ENCODE measurements around the gene FBRS. TPM values are rescaled to one million over a fixed set of nuclear protein-coding genes. Genes with fewer than 3 reads are reported as not detected.

FBRS gene
- 45.6 TPM for polyA plus RNA-seq (2013, experiment 1 of 2)
- 37.9 TPM for polyA plus RNA-seq (2013, experiment 2 of 2)

DNA sequence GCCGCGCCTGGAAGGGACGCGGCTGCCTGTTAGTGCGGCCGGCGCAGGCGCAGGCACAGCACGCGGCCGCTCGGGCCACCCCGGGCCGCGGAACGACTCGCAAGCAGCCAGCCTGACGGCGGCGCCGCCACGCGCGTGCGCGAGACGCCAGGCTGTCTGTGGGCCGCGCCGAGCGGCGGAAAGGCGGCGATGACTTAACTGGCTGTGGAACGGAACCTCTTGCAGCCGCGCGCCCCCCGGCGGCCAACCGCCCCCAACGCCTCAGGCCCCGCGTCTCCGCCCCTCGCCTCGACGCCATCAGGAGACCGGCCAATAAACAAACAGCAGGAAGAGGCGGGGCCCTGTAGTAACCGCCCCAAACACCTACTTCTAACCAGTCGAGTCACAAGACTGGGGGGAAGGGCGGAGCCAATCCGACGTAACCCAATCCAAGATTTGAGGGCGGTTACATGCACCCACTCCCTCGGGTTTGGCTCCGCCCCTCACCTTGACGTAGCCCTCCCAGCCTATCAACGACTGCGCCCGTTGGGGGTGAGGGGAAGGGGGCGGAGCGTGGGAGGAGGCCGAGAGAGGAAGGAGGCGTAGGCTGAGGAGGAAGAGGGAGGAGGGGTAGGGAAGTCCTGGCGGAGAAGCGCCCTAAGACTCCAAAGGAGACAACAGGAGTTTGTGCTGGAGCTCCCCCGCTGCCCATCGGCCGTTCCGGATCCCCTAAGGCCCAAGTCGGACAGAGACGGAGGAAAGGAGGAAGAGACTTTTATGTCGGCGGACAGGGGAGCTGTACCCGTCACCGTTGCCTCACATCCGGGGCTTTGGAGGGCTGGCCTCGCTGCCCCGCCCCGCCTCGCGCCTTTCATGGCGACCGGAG, at the start of gene FBRS:
FBRS (plus strand) TSS at position 566 of the 865 bp plus-strand sequence. CDS start 1,088 bp downstream, outside the sequence.
- 0% methylated on average over 65 to 72 of the region's 86 CpGs for WGBS, 2 experiments (ENCODE audit: insufficient coverage in 2 of 2)
- H3K4me1 ChIP-seq (ENCODE audit: control insufficient read depth, insufficient read depth, low read length, poor library complexity, severe bottlenecking), result peaks cover 18% of the 10 kb centered on the region
- H3K4me3 ChIP-seq (ENCODE audit: extremely low read depth, insufficient read depth, low read length, poor library complexity, severe bottlenecking), result peak within 1 kb of the TSS; percentile 90
- peaks cover 64% of the 10 kb centered on the region for H3K36me3 ChIP-seq (ENCODE audit: control insufficient read depth, insufficient read depth, low read length)
- H3K9me3 ChIP-seq (ENCODE audit: control insufficient read depth, low read length), result no peaks in the 10 kb centered on the region
- H3K27ac ChIP-seq (ENCODE audit: low read depth, low read length, severe bottlenecking), result peak within 1 kb of the TSS; percentile 96

DNA sequence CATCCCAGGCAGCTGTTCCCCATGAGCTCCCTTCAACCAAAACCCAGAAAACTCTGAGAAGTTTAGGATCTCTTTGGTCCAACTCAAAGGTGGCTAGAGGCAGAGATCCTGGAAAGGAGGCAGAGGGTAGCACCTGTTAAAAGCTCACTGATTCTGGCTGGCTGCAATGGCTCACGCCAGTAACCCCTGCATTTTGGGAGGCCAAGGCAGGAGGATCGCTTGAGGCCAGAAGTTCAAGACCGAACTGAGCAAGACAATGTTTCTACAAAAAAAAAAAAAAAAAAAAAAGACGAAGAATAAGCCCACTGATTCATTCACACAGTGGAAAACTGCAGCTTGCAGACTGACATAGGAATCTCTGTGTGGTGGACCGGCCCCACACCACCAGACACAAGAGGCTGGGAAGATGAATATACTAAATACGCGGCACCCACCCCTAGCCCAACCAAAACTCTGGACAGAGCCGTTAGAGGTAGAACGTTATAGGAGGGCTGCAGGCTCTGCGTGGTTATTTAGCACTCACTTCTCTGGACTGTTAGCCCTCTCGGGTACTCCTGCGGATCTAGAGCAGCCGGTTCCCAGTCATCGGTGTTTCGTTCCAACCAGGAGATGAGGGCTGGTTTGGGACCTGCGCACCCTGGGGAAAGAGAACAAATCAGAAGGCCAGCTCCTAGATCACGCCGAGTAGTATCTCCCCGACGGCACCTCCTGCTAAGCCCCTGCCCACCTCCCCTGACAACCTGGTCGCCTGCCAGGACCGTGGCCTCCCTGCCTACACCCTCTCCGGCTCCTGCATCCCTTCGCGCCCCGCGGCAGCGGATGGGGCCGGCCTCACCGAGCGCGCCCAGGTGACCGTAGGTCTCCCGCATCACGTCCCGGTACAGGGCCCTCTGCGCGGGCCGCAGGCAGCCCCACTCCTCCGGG, 49.0 kb upstream of the FBRS start:
- Histone ChIP-seq H3K4me3 (ENCODE audit: extremely low read depth, insufficient read depth, low read length, poor library complexity, severe bottlenecking) (peak overlapping the region; percentile 79), H3K27ac (ENCODE audit: low read depth, low read length, severe bottlenecking) (peak overlapping the region; percentile 84), H3K9me3 (ENCODE audit: control insufficient read depth, low read length) (no peaks in the 10 kb centered on the region), H3K36me3 (ENCODE audit: control insufficient read depth, insufficient read depth, low read length) (peaks cover 32% of the 10 kb centered on the region), H3K4me1 (ENCODE audit: control insufficient read depth, insufficient read depth, low read length, poor library complexity, severe bottlenecking) (peaks cover 3% of the 10 kb centered on the region)
- 11 to 14% methylated on average over 27 to 35 of the region's 40 CpGs for WGBS, 2 experiments (ENCODE audit: insufficient coverage in 2 of 2)

DNA sequence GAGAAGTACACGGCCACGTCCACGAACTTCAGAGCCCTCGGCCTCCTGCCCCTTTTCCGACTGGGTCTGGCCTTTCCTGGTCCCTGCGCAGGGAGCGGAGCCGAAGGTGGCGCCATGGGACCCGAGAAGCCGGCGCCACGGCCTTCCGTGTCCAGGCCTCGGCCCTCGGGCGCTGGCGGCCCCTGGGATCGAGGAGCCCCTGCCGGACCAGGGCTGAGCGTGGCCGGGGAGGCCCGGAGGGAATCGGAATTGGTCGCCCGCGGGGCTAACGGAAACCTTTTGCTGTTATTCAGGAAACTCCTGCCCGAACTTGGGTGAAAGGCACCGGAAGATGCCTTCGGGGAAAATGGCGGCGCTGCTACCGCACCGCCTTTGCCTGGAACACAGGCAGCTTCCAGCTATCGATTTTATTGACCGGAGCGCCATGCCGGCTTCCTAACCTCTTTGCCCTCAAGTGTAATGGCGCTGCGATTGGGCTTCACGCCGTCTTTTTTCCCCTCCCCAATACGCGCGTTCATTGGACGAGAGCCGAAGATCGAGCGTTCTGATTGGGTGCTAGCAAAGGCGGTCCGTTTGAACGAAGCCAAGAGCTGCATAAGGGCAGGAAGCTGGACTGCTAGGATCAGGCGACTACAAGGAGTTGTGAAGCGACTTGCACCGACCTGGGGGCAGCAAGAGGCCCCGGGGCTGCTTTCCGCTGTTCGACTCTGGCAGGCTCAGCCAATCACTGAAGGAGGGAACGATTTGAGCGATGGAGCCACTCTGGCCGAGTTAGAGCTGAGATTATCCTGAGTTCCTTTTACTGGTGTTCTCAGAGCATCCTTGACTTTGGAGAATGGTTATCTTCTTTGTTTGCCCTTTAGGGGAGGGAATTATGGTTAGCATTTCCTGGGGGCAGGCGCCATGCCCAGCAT, 48.0 kb upstream of the FBRS start, which contains the start of gene ZNF689:
ZNF689 (minus strand) TSS at position 464 of the 914 bp plus-strand sequence; CDS start at position 116, 348 bp downstream.
- WGBS, 2 experiments (ENCODE audit: insufficient coverage in 2 of 2), result 0% methylated on average over 54 to 57 of the region's 63 CpGs

DNA sequence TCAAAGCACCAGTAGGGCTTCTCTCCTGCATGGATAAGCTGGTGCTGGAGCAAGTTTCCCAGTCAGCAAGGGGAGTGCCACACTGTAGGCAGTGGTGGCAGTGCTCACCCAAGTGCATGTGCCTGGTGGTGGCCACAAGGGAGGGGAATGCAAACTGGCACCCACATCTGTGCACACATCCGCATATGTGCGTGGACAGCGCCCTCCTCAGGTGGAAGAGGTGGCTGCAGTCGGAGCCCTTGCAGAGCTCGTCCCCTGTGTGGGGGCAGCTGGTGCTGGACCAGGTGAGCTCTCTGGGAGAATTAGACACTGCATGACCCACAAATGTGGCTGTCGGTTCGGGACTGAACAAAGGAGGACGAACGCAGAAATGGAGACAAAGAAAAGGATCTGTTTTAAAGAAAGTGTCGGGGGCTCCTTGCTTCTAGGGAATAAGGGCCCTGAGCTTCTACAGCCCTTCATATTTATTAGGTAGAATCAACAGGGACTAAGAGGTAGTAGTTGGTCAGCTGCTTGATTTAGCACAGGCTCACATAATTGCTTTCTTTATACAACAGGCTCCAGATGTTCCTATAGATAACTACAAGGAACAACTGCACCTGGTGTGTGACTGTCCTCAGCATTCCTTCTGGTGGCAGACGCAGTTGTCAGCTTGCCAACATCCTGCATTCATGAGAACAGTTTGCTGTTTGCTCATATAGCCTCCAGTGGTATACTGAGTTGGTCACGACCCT, 42.7 kb upstream of the FBRS start:
- Histone ChIP-seq H3K9me3 (ENCODE audit: control insufficient read depth, low read length) (peaks cover 10% of the 10 kb centered on the region), H3K4me3 (ENCODE audit: extremely low read depth, insufficient read depth, low read length, poor library complexity, severe bottlenecking) (no peak overlapping the region), H3K27ac (ENCODE audit: low read depth, low read length, severe bottlenecking) (no peak overlapping the region), H3K36me3 (ENCODE audit: control insufficient read depth, insufficient read depth, low read length) (no peaks in the 10 kb centered on the region), H3K4me1 (ENCODE audit: control insufficient read depth, insufficient read depth, low read length, poor library complexity, severe bottlenecking) (no peaks in the 10 kb centered on the region)
- WGBS, 2 experiments (ENCODE audit: insufficient coverage in 2 of 2), result 55 to 60% methylated on average over 10 of the region's 12 CpGs

More for the DNA sequence above, 48.0 kb upstream of the FBRS start, which contains the start of gene ZNF689:
- Histone ChIP-seq H3K27ac (ENCODE audit: low read depth, low read length, severe bottlenecking) (peak within 1 kb of the TSS; percentile 84), H3K4me3 (ENCODE audit: extremely low read depth, insufficient read depth, low read length, poor library complexity, severe bottlenecking) (peak within 1 kb of the TSS; percentile 79), H3K36me3 (ENCODE audit: control insufficient read depth, insufficient read depth, low read length) (peaks cover 23% of the 10 kb centered on the region), H3K4me1 (ENCODE audit: control insufficient read depth, insufficient read depth, low read length, poor library complexity, severe bottlenecking) (peaks cover 3% of the 10 kb centered on the region), H3K9me3 (ENCODE audit: control insufficient read depth, low read length) (no peaks in the 10 kb centered on the region)

DNA sequence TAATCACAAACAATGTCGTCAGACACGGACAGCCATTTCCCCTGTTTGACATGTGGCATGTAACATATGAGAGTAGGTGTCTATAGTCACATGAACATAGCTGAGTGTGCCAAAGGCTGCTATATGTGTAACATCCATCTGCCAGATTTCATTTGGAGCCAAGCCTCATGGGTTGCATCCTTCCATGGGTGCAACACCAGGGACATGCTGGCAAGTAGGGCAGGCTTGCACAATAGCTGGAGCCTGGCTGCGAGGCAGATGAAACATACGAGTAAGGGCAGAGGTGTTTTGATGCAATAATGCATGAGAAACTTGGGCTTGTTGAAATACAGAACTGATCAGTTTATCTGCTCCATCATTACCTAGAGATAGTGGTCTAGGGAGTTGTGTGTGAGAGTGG, 39.0 kb upstream of the FBRS start:
- Histone ChIP-seq H3K9me3 (ENCODE audit: control insufficient read depth, low read length) (peaks cover 10% of the 10 kb centered on the region), H3K36me3 (ENCODE audit: control insufficient read depth, insufficient read depth, low read length) (no peaks in the 10 kb centered on the region), H3K4me3 (ENCODE audit: extremely low read depth, insufficient read depth, low read length, poor library complexity, severe bottlenecking) (no peak overlapping the region), H3K4me1 (ENCODE audit: control insufficient read depth, insufficient read depth, low read length, poor library complexity, severe bottlenecking) (no peaks in the 10 kb centered on the region), H3K27ac (ENCODE audit: low read depth, low read length, severe bottlenecking) (no peak overlapping the region)
- WGBS, 2 experiments (ENCODE audit: insufficient coverage in 2 of 2), result 91 to 100% methylated on average over 1 to 4 of the region's 4 CpGs

DNA sequence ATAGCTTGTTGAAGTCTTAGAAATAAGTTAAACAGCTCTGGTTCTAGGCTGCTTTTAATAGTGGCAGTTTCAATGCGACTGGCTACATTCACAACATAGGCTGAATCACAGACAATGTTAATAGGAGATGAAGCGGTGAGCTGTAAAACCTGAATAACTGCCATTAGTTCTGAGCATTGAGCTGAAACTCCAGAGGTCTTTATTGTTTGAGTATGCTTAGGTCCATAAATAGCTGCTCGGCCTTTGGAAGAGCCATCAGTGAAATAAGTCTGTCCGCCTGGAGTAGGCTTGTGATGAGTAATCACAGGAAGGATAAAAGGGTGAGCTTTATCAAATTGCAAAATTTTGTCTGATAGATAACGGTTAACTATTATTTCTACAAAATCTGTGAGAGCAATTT, 38.6 kb upstream of the FBRS start:
- Histone ChIP-seq H3K27ac (ENCODE audit: low read depth, low read length, severe bottlenecking) (no peak overlapping the region), H3K36me3 (ENCODE audit: control insufficient read depth, insufficient read depth, low read length) (no peaks in the 10 kb centered on the region), H3K4me3 (ENCODE audit: extremely low read depth, insufficient read depth, low read length, poor library complexity, severe bottlenecking) (no peak overlapping the region), H3K4me1 (ENCODE audit: control insufficient read depth, insufficient read depth, low read length, poor library complexity, severe bottlenecking) (no peaks in the 10 kb centered on the region), H3K9me3 (ENCODE audit: control insufficient read depth, low read length) (peaks cover 10% of the 10 kb centered on the region)
- WGBS, 2 experiments (ENCODE audit: insufficient coverage in 2 of 2), result 97 to 98% methylated on average over 3 to 4 of the region's 5 CpGs

DNA sequence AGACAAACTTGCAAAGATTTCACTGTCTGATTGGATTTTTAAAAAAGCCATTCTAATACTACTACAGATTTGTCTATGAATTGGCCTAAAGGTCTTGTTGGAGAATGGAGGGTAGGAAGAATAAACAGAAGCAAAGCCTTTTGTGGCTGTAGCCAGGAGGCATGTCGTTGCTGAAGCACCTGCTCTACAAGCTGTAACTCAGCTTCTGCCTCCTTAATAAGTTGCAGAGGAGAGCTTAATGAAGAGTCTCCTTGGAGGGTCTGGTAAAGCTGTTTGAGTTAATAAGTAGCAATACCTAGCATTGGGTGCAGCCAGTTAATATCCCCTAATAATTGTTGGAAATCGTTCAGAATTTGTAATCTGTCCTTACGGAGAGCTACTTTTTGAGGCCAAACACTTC, 38.1 kb upstream of the FBRS start:
- Histone ChIP-seq H3K36me3 (ENCODE audit: control insufficient read depth, insufficient read depth, low read length) (no peaks in the 10 kb centered on the region), H3K27ac (ENCODE audit: low read depth, low read length, severe bottlenecking) (no peak overlapping the region), H3K4me1 (ENCODE audit: control insufficient read depth, insufficient read depth, low read length, poor library complexity, severe bottlenecking) (no peaks in the 10 kb centered on the region), H3K4me3 (ENCODE audit: extremely low read depth, insufficient read depth, low read length, poor library complexity, severe bottlenecking) (no peak overlapping the region), H3K9me3 (ENCODE audit: control insufficient read depth, low read length) (peaks cover 10% of the 10 kb centered on the region)
- 62% methylated on average over 3 of the region's 3 CpGs; no CpG with 5 or more reads in 1 of the 2 experiments for WGBS, 2 experiments (ENCODE audit: insufficient coverage in 2 of 2)

DNA sequence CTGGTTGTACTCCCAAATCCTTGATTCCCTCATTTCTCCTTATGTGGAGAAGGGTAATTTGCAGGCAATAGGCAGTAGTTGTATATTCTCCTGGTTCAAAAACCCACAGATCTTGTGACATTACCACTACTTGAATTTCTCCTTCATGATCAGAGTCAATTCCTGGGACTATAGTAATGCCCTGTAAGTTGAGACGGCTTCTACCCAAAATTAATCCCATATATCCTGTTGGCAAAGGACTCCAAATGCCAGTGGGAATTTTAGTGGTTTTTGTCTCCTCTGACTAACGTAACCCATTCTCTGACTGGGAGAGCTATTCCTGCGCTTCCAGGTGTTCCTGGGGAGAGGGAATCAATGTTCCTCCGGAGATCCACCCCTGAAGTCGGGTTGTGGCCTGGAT, 36.5 kb upstream of the FBRS start:
- H3K4me1 ChIP-seq (ENCODE audit: control insufficient read depth, insufficient read depth, low read length, poor library complexity, severe bottlenecking), result no peaks in the 10 kb centered on the region
- no peak overlapping the region for H3K4me3 ChIP-seq (ENCODE audit: extremely low read depth, insufficient read depth, low read length, poor library complexity, severe bottlenecking)
- WGBS, 2 experiments (ENCODE audit: insufficient coverage in 2 of 2), result 74% methylated on average over 3 to 4 of the region's 5 CpGs
- peaks cover 10% of the 10 kb centered on the region for H3K9me3 ChIP-seq (ENCODE audit: control insufficient read depth, low read length)
- no peaks in the 10 kb centered on the region for H3K36me3 ChIP-seq (ENCODE audit: control insufficient read depth, insufficient read depth, low read length)
- H3K27ac ChIP-seq (ENCODE audit: low read depth, low read length, severe bottlenecking), result no peak overlapping the region

DNA sequence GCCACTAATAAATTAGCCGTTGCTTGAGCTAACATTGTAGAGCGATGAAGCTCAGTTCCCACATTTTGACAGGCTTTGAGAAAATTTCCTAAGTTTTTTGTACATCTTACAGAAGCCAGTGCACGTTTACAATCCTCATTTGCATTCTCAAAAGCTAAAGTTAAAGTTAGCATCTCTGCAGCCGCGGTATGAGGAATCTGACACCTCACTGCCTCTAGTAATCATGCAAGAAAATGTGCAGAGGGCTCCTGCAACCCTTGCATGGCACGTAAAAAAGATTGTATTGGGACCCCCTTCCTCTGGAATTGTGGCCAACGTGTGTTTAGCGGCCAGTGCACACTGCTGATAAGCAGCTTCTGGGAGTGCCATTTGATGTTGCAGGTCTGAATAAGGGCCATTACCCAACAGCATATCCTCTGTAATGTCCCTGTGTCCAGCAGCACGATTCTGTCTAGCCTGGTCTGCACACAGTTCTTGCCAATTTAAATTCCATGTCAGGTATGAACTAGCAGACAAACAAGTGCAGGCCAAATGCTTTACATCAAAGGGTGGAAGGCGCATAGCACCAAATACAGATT, 35.7 kb upstream of the FBRS start:
- WGBS, 2 experiments (ENCODE audit: insufficient coverage in 2 of 2), result 76 to 79% methylated on average over 9 to 10 of the region's 10 CpGs
- H3K27ac ChIP-seq (ENCODE audit: low read depth, low read length, severe bottlenecking), result no peak overlapping the region
- no peak overlapping the region for H3K4me3 ChIP-seq (ENCODE audit: extremely low read depth, insufficient read depth, low read length, poor library complexity, severe bottlenecking)
- H3K9me3 ChIP-seq (ENCODE audit: control insufficient read depth, low read length), result peaks cover 7% of the 10 kb centered on the region
- H3K4me1 ChIP-seq (ENCODE audit: control insufficient read depth, insufficient read depth, low read length, poor library complexity, severe bottlenecking), result no peaks in the 10 kb centered on the region
- H3K36me3 ChIP-seq (ENCODE audit: control insufficient read depth, insufficient read depth, low read length), result no peaks in the 10 kb centered on the region
